HG02870 (cell line): ENCODE measurements around the gene PRKCH.

Source experiments
- ATAC-seq: cut with Tn5 transposase; IDR thresholded peaks from one replicate; pipeline ENCODE4 v1.9.1; 2021; ENCODE audit warnings: mild to moderate bottlenecking, moderate library complexity; ENCODE audit not compliant: unreplicated experiment

PRKCH gene

DNA sequence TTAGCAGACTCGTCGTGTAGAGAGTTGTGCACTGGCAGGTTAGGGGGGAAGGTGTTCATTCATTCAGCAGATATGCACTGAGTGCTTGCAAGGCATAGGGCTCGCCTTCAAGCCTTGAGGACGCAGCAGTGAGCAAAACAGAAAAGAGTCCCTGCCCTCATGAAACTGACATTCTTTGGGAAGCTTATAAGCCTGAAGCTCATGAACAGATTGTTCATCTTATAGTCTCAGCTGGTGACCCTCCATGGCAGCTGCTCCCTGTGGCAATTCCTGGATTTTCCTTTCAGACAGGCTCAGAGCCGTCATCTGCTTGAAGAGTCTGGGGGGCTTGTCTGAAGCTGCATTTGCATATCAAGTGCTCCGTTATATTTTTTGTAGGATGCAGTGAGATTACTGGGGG, 148.4 kb downstream of the PRKCH start:
- no peak for ATAC-seq

DNA sequence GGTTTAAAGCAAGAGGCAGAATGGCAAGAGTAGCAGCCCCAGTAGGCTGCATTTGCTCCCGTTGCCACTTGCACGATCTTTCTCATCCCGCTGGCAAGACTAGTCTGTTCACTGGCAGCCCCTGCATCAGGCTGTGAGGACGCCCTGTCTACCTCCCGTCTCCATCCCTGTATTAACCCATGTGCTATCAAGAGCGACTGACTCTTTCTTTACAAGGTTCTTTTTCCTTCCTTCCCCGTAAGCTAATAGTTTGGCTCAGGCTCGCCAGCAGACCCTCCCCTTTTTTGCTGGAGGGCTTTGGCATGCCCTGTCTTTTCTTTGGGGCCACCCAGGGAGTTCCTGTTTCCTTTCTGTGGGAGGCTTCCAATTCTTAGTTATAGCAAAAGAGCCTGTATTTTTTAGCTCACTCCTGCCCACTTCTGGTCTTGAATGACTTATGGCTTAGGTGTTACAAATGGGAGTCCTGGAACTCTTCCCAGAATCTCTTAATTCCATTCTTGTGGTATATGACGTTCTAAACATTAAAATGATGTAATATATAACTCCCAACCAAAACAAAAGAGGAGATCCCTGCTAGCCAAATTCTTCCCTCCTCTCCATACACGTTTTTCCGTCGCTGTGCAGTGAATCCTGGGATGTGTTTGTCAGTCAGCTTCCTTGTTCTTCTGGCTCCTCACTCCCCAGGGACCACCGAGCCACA, 149.0 kb downstream of the PRKCH start:
- ATAC-seq, result no peak

DNA sequence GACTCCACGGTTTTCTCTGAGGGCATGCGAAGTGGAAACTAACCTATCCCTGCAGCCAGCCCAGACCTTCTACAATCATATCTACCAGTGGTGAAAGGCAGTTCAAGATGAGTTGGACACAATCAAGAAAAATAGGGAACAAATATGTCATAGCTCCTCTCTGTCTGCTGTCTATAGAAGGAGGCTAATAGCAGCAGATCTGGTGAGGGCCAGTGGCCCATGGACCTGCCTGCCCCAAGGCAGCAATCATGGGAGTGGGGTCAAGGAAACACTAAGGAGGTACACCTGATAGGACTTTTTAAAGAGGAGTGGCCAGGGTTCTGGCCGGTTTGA, 149.5 kb downstream of the PRKCH start:
- no peak for ATAC-seq

DNA sequence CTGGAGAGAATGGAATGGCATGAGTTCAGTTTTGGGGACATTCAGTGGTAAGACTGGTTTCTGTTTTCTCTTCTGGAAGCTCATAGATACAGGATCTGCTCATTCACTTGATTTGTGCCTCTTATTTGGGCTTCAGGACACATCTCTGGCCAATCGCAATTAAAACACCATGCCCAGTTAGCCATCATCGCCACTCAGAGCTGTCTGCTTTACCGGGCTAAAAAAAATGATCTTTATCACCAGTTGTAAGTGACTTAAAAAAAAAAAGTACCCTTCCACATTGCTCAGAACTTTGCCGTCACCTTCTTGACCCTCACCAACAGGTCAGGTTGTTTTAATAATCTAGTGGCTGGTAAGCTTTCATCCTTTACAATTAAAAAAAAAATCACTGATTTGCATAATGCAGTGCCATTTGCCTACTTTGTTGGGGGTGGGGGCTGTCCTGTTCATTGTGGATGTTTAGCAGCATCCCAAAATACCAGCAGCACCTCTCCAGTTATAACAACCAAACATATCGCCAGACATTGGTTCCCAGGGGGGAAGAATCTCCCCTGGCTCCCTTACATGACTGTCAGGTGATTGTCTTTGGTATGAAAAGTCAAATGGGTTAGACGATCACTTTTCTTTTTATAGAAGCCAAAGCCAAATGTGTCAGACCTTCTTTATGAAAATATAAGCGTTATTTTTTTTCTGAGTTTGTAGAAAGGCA, 150.1 kb downstream of the PRKCH start:
- ATAC-seq, result no peak

DNA sequence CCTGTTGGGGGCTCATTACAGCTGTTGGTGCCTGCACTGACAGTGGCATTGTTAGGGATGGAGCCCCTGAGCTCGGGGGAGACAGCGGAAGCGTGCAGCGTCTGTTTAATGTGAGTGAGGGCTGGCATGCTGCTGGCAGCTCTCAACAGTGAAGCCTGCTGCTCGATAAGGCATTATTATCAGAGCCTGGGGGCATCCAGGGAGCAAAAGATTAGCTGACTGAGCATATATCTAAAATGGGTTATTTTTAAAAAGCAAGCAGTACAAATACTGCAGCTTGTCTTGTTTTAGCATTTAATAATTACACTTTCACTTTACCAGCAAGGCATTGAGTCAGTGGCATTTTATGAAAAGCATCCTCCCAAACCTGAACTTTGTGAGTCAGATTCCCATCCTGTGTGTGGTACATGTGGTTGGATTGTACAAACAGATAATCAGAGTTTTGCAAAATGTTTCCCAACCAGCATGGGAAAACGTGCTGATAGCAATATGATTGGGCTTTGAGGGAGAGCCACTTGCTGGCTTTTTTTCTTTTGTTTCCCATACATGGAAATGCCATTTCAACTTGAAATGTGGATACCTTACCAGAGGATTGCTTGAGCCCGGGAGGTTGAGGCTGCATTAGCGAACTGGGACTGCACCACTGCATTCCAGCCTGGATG, 150.8 kb downstream of the PRKCH start:
- no peak for ATAC-seq

DNA sequence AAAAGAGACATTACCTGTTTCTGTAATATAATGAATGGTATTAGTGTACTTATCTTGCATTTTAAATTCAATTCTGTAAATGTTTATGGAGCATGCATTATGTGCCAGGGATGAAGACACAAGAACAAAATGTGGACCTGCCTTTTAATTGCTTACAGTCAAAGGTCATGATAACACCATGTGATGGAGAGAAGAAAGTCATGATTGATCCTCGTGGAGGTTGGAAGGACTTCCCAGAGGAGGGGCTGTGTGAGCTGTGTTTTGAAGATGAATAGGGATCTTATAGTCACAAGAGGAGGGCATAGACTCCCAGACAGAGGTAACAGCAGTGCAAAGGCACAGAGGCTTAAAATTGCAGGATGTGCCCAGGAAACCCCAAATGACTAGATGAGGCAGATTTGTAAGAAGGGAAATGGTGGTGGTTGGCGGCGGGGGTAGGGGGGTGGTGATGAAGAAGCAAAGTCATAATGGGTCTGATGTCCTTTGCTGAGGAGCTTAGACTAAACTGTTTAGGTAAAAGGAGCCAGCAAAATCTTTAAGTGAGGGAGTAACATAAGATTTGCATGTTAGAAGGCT, 151.5 kb downstream of the PRKCH start:
- ATAC-seq, result no peak

DNA sequence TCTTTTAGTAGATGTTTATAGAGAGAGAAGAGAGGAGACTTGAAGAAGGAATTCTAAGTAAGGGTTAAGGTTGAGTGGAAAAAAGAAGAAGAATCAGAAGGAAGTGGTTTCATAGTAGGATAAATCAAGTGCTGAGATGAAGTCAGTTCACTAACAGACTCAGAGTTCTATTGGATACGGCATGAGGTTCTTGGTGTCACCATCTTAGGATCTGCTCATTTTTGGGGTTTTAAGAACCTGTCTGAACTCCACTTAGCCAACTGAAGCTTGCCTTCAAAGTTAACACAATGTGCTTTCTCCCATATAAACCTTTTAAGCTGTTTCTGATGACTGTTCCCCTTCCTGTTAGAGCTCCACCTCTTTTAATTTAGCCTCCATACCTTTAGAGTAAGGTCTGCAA, 152.6 kb downstream of the PRKCH start:
- ATAC-seq, result no peak

DNA sequence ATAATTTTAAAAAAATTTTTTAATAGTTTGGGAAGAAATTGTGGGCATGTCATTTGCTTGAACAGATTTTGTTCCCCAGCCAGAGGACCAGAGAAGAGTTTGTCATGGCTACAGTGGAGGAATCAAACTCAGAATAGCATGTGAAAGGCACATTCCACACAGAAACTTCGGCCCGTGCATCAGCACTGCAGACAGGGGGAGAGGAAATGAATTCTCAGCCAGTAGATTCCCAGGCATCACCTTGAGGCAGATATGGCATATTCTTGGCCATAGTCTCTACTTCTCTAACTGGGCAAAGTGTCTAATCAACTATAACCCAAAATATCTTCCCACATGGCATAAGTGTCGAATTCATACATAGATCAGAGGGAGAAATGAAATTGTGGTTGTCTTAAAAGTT, 153.3 kb downstream of the PRKCH start:
- no peak for ATAC-seq

DNA sequence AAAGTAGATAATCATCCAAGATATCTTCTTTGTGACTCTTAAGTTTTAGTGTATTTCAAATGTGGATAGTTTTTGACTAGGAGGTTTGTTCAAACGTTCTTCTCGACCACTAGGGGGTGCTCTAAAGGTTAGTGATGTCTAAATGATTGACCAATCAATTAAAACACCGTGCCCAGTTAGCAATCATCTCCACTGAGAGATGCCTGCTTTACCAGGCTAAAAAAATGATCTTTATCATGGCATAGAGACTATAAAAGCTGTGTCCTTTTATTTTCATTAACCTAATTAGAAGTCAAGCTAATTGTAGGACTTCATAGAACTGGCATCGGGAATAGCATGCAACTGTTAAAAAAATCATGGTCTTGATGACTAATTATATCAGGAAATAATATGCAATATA, 153.9 kb downstream of the PRKCH start:
- ATAC-seq, result no peak

DNA sequence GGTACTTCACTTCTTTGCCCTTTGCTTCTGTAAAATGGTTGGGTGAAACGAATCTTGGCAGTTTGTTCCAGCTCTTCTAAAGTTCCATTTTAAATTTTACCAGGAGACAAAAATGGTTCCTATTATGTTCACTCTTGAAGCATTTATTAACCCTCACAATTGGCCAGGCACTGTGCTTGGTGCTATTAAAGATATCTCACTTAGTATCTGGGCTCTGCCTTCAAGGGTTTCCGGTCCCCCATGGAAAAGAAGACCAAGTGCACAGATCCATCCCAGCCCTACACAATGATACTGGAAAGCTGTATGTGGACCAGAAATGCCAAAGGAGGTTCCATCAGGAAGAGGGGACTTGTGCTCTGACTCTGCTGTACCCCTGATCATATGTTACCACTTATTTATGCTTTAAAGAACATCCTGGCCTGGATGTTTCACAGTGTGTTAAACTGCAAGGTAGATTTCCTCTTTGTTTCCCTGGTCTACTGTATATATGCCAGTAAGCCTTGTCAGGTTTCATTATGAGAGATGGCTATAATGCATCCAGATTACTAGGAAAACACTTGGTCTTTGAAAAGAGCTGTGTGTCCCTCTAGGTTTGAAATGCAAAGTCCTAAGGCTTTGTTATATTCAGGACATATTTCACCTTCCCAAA, 154.8 kb downstream of the PRKCH start:
- ATAC-seq, result no peak

DNA sequence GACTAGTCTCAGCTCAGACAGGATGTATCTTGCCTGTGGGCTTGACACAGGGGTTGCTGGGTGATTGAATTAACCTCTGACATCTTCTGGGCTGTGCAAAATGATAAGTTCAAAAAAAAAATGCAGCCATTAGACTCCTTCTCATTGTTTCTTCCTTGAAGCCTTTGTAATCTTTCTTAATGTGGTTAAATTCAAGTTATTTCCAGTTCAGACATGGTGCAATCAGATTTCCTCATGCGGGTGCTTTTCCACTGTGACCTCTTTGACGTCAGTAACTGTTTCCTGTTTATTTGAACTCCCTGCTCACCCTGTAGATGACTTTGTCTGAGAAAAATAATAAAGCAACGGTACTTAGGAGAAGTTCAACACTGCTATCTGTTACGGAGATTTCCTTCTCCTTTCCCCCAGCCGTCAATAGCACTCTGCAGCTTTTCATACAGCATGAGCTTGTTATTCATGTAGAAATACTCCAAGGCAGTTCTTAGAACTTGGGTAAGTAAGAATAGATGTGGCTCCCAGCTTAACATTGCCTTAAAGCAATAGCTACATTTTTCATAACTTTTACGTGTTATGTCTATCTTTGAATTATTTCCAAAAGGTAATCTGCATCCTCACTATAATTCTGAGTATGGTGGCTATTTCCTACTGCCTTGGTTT, 155.5 kb downstream of the PRKCH start:
- ATAC-seq, result no peak

DNA sequence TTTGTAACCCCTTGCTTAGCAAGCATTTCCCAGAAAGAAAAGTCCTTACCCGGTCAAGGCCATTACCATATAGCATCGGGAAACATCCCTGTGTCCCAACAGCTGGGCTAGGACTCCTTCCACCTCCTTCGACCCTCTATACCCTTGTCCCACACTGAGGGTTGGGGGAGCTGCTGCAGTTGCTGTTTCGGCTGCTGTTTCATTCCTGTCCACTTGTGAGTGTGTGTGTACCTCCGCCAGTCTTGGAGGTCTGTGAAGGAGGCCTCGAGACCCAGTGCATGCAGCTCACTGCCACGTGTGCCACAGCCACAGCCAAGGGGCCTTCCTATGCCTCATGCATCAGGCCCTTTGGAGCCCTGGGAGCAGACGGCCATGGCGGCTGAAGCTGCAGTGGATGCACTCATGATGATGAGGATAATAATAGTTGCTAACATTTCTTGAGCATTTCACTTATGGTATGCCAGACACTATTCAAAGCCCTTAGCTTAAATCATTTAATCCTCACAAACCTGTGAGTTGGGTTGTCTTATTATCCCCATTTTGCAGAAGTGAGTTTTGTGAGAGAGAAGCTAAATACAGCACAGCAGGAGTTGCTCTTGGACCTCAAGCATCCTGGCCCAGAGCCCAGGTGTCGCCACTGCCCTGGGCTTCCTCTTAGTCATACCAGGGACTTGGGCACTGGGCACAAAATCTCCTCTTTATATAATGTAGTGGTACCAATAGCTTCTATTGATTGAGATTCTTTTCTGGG, 156.5 kb downstream of the PRKCH start:
- no peak for ATAC-seq

DNA sequence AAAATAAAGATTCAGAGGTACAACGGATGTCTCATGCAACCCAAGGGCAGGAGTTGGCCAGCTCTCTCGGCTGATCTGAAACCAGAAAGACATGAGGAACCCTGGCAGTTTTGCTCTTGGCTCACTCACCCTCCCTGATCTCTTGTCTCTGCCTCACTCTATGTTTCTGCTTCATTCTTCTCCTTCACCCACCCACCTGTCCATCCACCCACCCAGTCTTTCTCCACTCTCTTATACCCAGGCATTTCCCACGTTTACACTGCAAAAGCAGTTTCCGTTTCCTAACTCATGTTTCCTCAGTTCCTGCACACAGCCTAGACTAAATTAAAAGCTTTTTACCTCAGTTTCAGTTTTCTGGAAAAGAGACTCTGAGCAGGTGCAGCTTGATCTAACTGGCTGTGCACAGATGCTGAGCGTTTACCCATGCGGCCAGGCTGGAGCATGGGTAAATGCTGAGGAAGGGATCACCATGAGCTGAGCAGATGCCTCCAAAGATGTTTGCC, 157.6 kb downstream of the PRKCH start:
- ATAC-seq, result peak; percentile 35

DNA sequence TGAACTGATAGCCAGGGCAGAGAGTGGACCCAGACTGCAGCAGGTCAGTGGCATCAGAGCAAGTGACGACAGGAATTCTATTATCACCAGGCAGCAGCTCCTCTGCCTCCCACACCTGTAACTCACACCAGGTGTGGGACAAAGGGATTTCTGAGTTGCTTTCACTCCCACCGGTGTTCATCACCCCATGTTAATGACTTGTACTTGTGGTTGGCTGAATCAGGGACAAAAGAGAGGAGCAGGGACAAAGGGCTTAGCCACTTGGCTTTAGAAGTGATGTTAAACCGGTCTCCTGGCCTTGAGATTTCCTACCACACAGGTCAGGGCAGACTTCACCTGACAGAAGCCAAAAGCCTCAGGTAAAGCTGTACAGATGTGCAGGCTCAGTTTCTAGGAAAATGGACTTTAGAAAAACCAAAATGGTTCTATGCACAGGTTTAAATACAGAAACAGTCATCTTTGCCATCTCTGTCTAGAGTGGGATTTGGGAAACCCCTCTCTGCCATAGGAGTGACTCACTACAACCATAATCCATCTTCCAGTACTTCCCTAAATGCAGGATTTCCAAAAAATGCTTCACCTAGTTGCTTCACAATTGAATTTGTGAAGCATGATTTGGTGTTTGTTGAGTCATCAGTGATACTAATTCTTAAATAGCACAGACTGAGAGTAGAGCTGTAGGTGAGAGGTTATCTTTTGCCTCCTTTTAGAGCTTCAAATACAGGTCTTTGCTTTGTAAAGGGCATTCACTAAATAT, 158.5 kb downstream of the PRKCH start:
- ATAC-seq, result no peak

DNA sequence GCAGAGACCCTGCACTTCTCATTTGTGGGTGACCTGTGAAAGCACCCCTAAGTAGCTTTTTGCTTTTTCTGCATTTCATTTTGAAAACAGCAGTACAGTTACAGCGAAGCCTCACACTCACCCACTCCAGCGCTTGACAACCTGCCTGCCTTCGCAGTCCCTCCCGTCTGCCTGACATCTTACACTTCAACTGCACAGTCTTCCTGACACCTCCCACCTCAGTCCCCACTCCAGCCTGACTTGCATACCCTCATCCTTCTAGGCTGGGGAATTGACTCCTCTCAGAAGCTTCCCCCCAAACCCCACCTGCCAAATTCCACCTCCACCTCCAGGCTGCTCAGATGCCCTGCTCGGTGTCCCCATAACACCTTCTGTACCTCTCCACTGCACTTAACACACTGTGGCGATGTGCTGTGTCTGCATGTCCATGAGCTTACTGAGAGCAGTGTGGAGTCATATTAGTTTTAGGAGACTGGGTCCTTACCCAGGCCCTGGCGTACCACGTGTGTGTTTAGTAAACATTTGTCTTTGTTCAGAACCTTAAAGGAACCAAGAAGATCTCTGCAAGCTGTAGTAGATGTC, 159.4 kb downstream of the PRKCH start:
- ATAC-seq, result no peak

DNA sequence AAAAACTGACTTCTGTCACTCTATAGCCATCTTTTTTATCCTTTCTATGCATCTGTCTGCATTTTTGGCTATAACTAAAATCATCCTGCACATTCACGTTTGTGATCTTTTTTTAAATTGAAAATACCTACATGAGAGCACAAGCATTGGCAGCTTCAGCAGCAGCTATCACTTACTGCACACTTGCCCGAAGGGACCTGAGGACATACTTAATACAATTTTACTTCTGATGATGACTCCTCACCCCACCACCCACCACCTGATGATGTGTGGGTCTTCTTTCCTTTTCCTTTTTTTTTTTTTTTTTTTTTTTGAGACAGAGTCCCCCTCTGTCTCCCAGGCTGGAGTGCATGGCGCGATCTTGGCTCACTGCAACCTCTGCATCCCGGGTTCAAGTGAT, 160.3 kb downstream of the PRKCH start:
- no peak for ATAC-seq

DNA sequence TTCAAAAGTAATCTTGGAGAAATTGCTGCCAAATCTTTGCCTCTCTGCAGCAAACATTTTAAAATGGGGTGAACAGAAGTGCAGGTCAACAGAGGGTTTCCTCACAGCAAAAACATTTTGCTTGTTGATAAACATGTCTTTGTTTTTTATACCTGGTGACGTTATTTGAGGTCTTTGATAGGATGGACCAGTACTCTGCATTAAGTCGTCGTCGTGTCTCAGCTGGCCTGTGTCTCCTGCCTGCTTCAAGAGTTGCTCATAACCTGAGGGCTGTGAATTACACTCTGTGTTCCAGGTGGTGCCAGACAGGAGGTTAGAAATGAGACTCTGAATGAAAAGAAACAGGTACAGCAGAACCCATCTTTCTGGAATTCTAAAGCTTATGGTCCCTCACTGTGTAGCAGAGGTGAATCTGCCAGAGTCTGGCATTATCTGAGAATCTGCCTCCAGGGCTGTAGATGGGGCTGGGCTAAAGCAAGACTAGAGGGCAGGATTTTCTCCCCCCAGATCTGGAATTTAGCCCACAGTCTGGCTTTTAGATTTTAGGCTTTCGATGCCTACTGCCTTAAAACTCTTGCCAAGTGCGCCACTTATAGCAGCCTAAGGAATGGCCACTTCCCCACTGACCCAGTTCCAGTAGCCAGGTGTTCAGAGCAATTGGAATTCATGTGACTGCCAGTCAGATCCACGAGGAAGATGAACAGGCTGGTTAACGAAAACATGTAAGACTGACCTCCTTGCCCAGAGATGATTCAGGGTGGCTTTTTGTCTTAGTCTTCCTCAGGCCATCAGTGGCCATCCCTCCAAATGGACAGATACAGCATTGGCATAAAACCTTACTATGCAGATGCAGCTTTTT, 161.2 kb downstream of the PRKCH start:
- no peak for ATAC-seq

DNA sequence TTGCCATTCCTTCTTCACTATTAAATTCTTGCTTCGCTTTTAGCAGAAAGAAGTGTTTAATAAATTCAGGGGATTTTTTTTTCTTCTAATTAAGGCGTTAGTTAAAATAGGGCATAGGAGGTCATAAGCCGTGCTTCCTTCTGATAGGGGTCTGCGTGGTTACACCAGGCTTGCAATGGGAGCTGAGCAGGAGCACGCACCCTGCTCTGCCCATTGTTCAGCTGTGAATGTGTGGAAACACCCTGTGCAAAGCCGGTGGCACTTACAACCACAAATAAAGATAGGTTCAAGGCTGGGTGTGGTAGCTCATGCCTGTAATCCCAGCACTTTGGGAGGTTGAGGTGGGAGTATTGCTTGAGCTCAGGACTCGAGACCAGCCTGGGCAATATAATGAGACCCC, 162.1 kb downstream of the PRKCH start:
- ATAC-seq, result no peak
